ENCODE measurements around the gene KANK3. TPM values are rescaled to one million over a fixed set of nuclear protein-coding genes. Genes with fewer than 3 reads are reported as not detected.
"Not testable (repeated sequence)": the region's sequence is repeated elsewhere in the genome, so short reads cannot be mapped to it uniquely, and the experiment has no call there.

The KANK3 gene
- total and polyA plus RNA-seq, 7 donors = 5.1 to 14.2 (median 9.1) TPM

GRCh38 chr19:8319807-8320520 lies 23.1 kb downstream of the KANK3 start:
- DNase-seq = peak in 1 of 2 donors; percentile 2
- Histone ChIP-seq H3K9me3 (no peaks in the 10 kb centered on the region), H3K4me3 (peak overlapping the region; percentile 99), H3K27me3 (ENCODE audit: insufficient read depth in 3 of 3, low read length in 2 of 3) (no peaks in the 10 kb centered on the region), H3K4me1 (peaks cover 32% of the 10 kb centered on the region), H3K27ac (peak overlapping the region; percentile 97), H3K36me3 (ENCODE audit: insufficient read depth in 1 of 2, low read depth in 1 of 2) (peaks cover 0 to 55% of the 10 kb centered on the region in 2 donors)
- intact Hi-C loops (cut with DNase I) = no loop called here
- no peak for TF ChIP-seq CTCF (IDR thresholded peaks at IDR 0.05)
- no peak for ATAC-seq
- 80 to 83% (median 80%) methylated on average over 19 of the region's 19 CpGs for WGBS, 3 donors

- H3K27ac ChIP-seq; H3K27me3 ChIP-seq (ENCODE audit: insufficient read depth in 3 of 3, low read length in 2 of 3); intact Hi-C loops (cut with DNase I); ATAC-seq; H3K9me3 ChIP-seq; DNase-seq; H3K4me3 ChIP-seq: not testable (repeated sequence)
- Histone ChIP-seq H3K4me1 (peaks cover 28% of the 10 kb centered on the region), H3K36me3 (ENCODE audit: insufficient read depth in 1 of 2, low read depth in 1 of 2) (peaks cover 0 to 61% of the 10 kb centered on the region in 2 donors)
- 82 to 85% (median 83%) methylated on average over 9 of the region's 9 CpGs for WGBS, 3 donors
Measured at GRCh38 chr19:8318835-8319234, 24.2 kb downstream of the KANK3 start.

GRCh38 chr19:8316351-8317125 lies 26.5 kb downstream of the KANK3 start:
- peaks cover 0 to 63% of the 10 kb centered on the region in 2 donors for H3K36me3 ChIP-seq (ENCODE audit: insufficient read depth in 1 of 2, low read depth in 1 of 2)
- no peak overlapping the region for H3K27ac ChIP-seq
- intact Hi-C loops (cut with DNase I) = no loop called here
- H3K4me1 ChIP-seq = peaks cover 16% of the 10 kb centered on the region
- no peaks in the 10 kb centered on the region for H3K27me3 ChIP-seq (ENCODE audit: insufficient read depth in 3 of 3, low read length in 2 of 3)
- H3K4me3 ChIP-seq = no peak overlapping the region
- no peak for TF ChIP-seq CTCF (IDR thresholded peaks at IDR 0.05)
- ATAC-seq = no peak
- WGBS, 3 donors = 82 to 87% (median 85%) methylated on average over 14 of the region's 14 CpGs
- DNase-seq = peak in 1 of 2 donors; percentile 36
- H3K9me3 ChIP-seq = no peaks in the 10 kb centered on the region

GRCh38 chr19:8314981-8315640 lies 28.0 kb downstream of the KANK3 start:
- peak in 1 of 2 donors; percentile 3 for DNase-seq
- Histone ChIP-seq H3K36me3 (ENCODE audit: insufficient read depth in 1 of 2, low read depth in 1 of 2) (peaks cover 0 to 77% of the 10 kb centered on the region in 2 donors), H3K4me1 (peaks cover 14% of the 10 kb centered on the region)
- H3K9me3 ChIP-seq; H3K27ac ChIP-seq; intact Hi-C loops (cut with DNase I); H3K4me3 ChIP-seq; ATAC-seq; H3K27me3 ChIP-seq (ENCODE audit: insufficient read depth in 3 of 3, low read length in 2 of 3): not testable (repeated sequence)
- WGBS, 3 donors = 83 to 90% (median 87%) methylated on average over 11 of the region's 11 CpGs

- no peaks in the 10 kb centered on the region for H3K9me3 ChIP-seq
- H3K27me3 ChIP-seq (ENCODE audit: insufficient read depth in 3 of 3, low read length in 2 of 3) = no peaks in the 10 kb centered on the region
- WGBS, 3 donors = 45 to 63% (median 48%) methylated on average over 16 of the region's 16 CpGs
- H3K27ac ChIP-seq = peak overlapping the region; percentile 30
- no peak overlapping the region for H3K4me3 ChIP-seq
- TF ChIP-seq CTCF (IDR thresholded peaks at IDR 0.05) = no peak
- H3K4me1 ChIP-seq = peaks cover 27% of the 10 kb centered on the region
- H3K36me3 ChIP-seq (ENCODE audit: insufficient read depth in 1 of 2, low read depth in 1 of 2) = peaks cover 0 to 74% of the 10 kb centered on the region in 2 donors
- no peak for ATAC-seq
- intact Hi-C loops (cut with DNase I) = no loop called here
- DNase-seq = peak; percentile 40 to 78
Measured at GRCh38 chr19:8311461-8312260, 31.4 kb downstream of the KANK3 start.
